Fibroblast of villous mesenchyme (primary cell): ENCODE measurements around the gene ZDHHC5. TPM values are rescaled to one million over a fixed set of nuclear protein-coding genes. Genes with fewer than 3 reads are reported as not detected.
A peak's percentile ranks its signal among the peaks of the same experiment; 100 is the strongest.

Experiments used
- DNase-seq: peaks from one replicate; pipeline ENCODE4 v3.0.0-alpha.2; 2010; ENCODE audit warnings: low read depth
- H3K4me3 ChIP-seq: 2 replicates; pipeline ENCODE4 v1.5.1; 2011; ENCODE audit warnings: low read depth, mild to moderate bottlenecking, low read length
- total RNA-seq: library from RNA; depleted of rRNA; stranded (reverse); fragments of >200 nt; gene quantifications from 2 replicates; pipeline ENCODE4 v1.2.3, GENCODE V29; 2012
- TF ChIP-seq, protein P1 (sequence below): IDR thresholded peaks from 2 replicates; pipeline ENCODE4 v1.5.1; 2012; ENCODE audit warnings: low read depth, mild to moderate bottlenecking, low read length; ENCODE audit not compliant: insufficient read depth

ZDHHC5 gene
- total RNA-seq, 1 donor: 59.6 TPM

DNA sequence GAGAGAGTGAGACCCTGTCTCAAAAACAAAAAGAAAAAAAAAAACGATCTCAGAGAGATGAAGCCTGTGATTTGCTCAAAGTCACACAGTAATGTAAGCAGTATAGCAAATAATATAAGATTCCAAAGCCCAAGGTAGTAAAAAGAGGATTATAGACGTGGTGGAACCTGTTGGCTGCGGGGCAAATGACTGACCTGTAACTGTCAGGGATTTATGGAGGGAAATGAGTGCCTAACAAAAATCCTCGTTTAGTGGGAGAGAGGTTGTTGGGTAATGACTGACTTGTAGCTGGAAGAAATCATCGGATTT is 11.1 kb upstream of the ZDHHC5 start:
- no peak for DNase-seq
- peak overlapping the region; percentile 87 for H3K4me3 ChIP-seq
- TF ChIP-seq, protein P1, sequence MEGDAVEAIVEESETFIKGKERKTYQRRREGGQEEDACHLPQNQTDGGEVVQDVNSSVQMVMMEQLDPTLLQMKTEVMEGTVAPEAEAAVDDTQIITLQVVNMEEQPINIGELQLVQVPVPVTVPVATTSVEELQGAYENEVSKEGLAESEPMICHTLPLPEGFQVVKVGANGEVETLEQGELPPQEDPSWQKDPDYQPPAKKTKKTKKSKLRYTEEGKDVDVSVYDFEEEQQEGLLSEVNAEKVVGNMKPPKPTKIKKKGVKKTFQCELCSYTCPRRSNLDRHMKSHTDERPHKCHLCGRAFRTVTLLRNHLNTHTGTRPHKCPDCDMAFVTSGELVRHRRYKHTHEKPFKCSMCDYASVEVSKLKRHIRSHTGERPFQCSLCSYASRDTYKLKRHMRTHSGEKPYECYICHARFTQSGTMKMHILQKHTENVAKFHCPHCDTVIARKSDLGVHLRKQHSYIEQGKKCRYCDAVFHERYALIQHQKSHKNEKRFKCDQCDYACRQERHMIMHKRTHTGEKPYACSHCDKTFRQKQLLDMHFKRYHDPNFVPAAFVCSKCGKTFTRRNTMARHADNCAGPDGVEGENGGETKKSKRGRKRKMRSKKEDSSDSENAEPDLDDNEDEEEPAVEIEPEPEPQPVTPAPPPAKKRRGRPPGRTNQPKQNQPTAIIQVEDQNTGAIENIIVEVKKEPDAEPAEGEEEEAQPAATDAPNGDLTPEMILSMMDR: no peak

DNA sequence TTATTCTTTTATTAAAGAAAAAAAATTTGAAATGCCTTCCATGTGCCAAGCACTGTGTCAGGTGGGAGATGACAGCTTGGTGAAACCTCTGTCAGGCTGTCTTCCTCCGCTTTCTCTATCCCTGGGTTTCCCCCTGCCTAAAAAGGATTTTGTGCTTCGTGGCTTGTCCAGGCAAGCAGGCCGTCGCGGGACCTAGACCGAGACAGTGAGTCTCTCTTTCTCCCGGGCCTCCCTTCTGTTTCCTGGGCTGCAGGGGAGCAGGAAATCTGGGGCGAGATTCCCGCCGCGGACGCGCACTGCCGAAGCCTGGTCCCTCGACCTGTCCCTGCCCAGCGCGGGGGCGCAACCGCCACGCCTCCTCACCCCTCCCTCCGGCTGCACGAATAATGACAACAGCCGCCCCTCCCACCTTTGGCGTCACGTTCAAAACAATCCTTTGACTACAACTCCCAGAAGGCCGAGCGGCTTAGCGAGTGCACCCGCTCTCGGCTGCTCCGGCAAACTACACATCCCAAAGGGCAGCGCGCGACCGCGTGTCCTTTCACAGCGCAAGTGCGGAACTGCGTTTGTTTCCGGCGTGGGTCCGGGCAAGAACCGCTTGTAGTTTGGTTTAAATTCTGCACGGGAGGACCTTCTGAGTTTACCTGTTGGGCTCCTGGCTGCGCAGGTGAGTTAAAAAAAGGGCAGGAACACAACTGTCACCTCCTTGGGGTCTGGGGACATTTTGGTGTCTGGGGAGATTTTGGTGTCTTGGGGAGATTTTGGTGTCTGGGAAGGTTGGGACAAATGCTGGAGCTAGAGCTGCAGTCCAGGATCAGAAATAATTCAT is 10.5 kb upstream of the ZDHHC5 start, which contains the start of gene CLP1:
TSS of gene CLP1 (plus strand) at position 569 of the 829 bp plus-strand sequence. CDS start 1,715 bp downstream, outside the sequence.
- TF ChIP-seq, protein P1: no peak
- H3K4me3 ChIP-seq: peak within 1 kb of the TSS; percentile 87
- DNase-seq: peak; percentile 99

DNA sequence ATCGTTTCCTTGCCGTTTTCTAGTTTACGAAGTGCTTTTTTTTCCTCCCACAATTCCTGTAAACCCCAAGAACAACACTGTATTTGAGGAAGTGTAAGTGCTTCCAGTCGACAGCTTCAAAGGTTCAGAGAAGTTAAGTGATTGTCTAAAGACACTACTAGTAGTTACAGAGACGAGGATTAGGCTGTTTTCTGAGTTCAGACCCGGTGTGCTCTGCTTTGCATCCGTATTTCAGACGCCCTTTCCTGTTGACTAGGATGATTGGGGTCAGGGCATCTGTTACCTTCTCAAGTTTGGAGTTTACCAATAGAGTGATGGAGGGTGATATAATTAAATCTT is 9.9 kb upstream of the ZDHHC5 start:
- peak overlapping the region; percentile 87 for H3K4me3 ChIP-seq
- TF ChIP-seq, protein P1: no peak
- no peak for DNase-seq

DNA sequence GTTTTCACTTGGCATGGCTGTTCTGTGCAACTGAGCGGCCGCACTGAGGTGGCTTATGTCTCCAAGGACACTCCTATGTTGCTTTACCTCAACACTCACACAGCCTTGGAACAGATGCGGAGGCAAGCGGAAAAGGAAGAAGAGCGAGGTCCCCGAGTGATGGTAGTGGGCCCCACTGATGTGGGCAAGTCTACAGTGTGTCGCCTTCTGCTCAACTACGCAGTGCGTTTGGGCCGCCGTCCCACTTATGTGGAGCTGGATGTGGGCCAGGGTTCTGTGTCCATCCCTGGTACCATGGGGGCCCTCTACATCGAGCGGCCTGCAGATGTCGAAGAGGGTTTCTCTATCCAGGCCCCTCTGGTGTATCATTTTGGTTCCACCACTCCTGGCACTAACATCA is 8.2 kb upstream of the ZDHHC5 start:
- TF ChIP-seq, protein P1: no peak
- DNase-seq: no peak
- no peak overlapping the region for H3K4me3 ChIP-seq

DNA sequence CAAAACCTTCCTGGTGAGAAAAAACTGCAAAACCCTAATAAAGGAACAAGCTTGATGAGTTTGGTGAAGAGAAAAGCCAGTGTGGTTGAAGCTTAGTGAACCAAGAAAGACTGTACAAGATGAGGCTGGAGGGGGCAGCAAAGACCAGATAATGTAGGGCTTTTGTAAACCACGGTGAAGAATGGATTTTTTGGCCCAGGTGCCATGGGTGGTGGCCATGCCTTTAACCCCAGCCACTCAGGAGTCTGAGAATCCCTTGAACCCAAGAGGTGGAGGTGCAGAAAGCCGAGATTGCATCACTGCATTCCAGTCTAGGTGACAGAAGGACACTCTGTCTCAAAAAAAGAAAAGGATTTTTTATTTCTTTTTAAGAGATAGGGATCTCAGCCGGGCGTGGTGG is 5.0 kb upstream of the ZDHHC5 start:
- H3K4me3 ChIP-seq: no peak overlapping the region
- DNase-seq: no peak
- TF ChIP-seq, protein P1: peak; percentile 5

DNA sequence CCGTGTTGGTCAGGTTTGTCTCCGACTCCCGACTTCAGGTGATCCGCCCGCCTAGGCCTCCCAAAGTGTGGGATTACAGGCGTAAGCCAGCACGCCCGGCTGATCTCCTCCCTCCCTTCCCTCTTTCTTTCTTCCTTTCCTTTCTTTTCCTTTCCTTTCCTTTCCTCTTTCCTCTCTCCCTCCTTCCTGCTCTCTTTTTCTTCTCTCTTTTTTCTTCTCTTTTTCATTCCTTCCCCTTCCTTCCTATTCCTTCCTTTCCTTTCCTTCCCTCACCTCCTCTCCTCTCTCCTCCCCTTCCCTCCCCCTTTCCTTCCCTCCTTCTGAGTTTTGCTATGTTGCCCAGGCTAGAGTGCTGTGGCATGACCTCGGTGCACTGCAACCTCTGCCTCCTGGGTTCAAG is 3.9 kb upstream of the ZDHHC5 start:
- no peak for DNase-seq
- no peak overlapping the region for H3K4me3 ChIP-seq
- TF ChIP-seq, protein P1: no peak

DNA sequence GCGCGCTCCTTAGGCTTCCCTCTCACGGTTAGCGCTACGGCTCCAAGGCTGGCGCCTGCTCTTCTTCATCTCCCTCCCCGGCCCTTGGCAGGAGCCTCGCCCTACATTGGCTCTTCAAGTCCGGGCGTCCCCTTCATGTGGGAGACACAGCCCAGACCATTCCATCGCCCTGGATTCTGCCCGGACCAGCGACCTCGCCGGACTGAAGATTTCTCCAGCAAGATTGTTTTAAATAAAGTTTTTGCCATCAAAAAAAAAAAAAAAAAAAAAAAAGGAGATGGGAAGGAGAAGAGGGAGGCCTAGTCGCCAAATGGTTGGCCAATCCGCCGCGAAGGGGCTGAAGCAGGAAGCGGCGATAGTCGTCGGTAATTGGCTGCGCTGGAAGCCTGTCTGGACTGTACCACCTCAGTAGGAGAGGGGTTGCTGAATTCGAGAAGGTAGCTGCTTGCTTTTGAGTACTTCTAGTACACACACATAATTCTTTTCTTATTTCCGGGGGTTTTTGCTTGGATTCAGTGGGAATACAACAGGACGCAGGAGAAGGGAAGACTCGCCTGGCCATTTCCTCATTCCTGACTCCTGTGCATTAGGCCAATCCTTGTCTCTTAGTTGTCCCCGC is 688 bp upstream of the ZDHHC5 start:
- peak; percentile 99 for DNase-seq

More for the DNA sequence above, 688 bp upstream of the ZDHHC5 start:
- TF ChIP-seq, protein P1: no peak
- peak overlapping the region; percentile 98 for H3K4me3 ChIP-seq
